ENCODE results near the gene SLC25A25.

SLC25A25 gene

GRCh38 chr9:128047231-128047630, 20.8 kb upstream of the SLC25A25 start:
- H3K4me3 ChIP-seq (ENCODE audit: low read length, poor library complexity, severe bottlenecking): no peak overlapping the region
- H3K79me2 ChIP-seq (ENCODE audit: insufficient read depth, low read length): no peaks in the 10 kb centered on the region
- H3K9ac ChIP-seq (ENCODE audit: low read depth, low read length, poor library complexity, severe bottlenecking): no peak overlapping the region
- no peaks in the 10 kb centered on the region for H3K9me2 ChIP-seq (replicated peaks; ENCODE audit: low read depth, low read length)
- no peak overlapping the region for H3K4me2 ChIP-seq (ENCODE audit: low read depth, low read length, poor library complexity, severe bottlenecking)
- no peaks in the 10 kb centered on the region for H4K20me1 ChIP-seq (ENCODE audit: insufficient read depth, low read length, poor library complexity, severe bottlenecking)
- H3F3A ChIP-seq (ENCODE audit: low read depth): no peaks in the 10 kb centered on the region
- no peaks in the 10 kb centered on the region for H3K9me3 ChIP-seq (ENCODE audit: insufficient read depth, low read depth, low read length)
- TF ChIP-seq, protein P1, sequence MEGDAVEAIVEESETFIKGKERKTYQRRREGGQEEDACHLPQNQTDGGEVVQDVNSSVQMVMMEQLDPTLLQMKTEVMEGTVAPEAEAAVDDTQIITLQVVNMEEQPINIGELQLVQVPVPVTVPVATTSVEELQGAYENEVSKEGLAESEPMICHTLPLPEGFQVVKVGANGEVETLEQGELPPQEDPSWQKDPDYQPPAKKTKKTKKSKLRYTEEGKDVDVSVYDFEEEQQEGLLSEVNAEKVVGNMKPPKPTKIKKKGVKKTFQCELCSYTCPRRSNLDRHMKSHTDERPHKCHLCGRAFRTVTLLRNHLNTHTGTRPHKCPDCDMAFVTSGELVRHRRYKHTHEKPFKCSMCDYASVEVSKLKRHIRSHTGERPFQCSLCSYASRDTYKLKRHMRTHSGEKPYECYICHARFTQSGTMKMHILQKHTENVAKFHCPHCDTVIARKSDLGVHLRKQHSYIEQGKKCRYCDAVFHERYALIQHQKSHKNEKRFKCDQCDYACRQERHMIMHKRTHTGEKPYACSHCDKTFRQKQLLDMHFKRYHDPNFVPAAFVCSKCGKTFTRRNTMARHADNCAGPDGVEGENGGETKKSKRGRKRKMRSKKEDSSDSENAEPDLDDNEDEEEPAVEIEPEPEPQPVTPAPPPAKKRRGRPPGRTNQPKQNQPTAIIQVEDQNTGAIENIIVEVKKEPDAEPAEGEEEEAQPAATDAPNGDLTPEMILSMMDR (conservative IDR thresholded peaks at IDR 0.05; ENCODE audit: low read length): no peak
- no peak for TF ChIP-seq EZH2phosphoT487 (IDR thresholded peaks at IDR 0.05; ENCODE audit: borderline replicate concordance)
- no peaks in the 10 kb centered on the region for H3K4me1 ChIP-seq (ENCODE audit: insufficient read depth, low read length, poor library complexity, severe bottlenecking)
- H2AFZ ChIP-seq (ENCODE audit: low read length): no peak overlapping the region
- H3K36me3 ChIP-seq (ENCODE audit: insufficient read depth, low read length): no peaks in the 10 kb centered on the region
- no peaks in the 10 kb centered on the region for H3K27me3 ChIP-seq (ENCODE audit: insufficient read depth, low read length, poor library complexity, severe bottlenecking)

DNA sequence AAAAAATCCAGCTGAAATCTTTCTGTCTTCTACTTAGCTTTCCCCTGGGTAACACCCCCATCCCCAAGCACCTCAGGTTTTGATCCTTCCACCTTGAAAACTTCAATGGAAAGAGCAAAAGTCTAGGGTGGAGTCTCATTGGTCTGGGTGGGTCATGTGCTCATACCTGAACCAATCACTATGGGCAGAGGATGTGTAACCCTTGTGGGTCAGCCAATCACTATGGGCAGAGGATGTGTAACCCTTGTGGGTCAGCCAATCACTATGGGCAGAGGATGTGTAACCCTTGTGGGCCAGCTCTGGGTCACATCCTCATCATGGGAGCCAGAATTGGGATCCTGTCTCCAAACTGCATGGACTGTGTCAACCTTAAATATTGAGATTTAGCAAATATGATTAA, 19.4 kb upstream of the SLC25A25 start:
- no peak for TF ChIP-seq EZH2phosphoT487 (IDR thresholded peaks at IDR 0.05; ENCODE audit: borderline replicate concordance)
- TF ChIP-seq, protein P1 (conservative IDR thresholded peaks at IDR 0.05; ENCODE audit: low read length): no peak
- no peaks in the 10 kb centered on the region for H3K9me2 ChIP-seq (replicated peaks; ENCODE audit: low read depth, low read length)
- H3K27me3 ChIP-seq (ENCODE audit: insufficient read depth, low read length, poor library complexity, severe bottlenecking): no peaks in the 10 kb centered on the region
- H3K79me2 ChIP-seq (ENCODE audit: insufficient read depth, low read length): no peaks in the 10 kb centered on the region
- no peak overlapping the region for H3K4me2 ChIP-seq (ENCODE audit: low read depth, low read length, poor library complexity, severe bottlenecking)
- H3K4me1 ChIP-seq (ENCODE audit: insufficient read depth, low read length, poor library complexity, severe bottlenecking): no peaks in the 10 kb centered on the region
- H2AFZ ChIP-seq (ENCODE audit: low read length): 0 out of 2 replicates have a peak overlapping the region, but pooled peaks have one; percentile 57
- H3K9ac ChIP-seq (ENCODE audit: low read depth, low read length, poor library complexity, severe bottlenecking): no peak overlapping the region
- no peaks in the 10 kb centered on the region for H3K9me3 ChIP-seq (ENCODE audit: insufficient read depth, low read depth, low read length)
- no peaks in the 10 kb centered on the region for H3F3A ChIP-seq (ENCODE audit: low read depth)
- no peak overlapping the region for H3K4me3 ChIP-seq (ENCODE audit: low read length, poor library complexity, severe bottlenecking)
- no peaks in the 10 kb centered on the region for H3K36me3 ChIP-seq (ENCODE audit: insufficient read depth, low read length)
- no peaks in the 10 kb centered on the region for H4K20me1 ChIP-seq (ENCODE audit: insufficient read depth, low read length, poor library complexity, severe bottlenecking)

DNA sequence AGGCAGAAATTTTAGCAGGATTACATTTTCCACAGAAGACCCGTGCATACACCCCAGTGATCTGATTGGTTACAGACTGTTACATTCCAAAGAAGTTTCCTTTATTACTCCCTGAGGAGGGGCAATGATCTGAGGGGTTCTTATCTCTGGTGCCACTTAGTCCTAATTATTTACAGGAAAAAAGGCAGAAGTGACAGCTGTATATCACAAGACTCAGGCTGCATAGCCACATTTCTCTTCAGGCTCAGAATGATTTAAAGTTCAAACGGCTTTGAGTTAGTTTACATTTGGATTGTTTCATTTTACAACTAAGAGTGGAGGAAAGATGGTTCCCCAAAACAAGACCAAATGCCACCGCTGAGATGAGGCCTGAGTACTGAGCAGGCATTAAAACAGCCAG, 18.2 kb upstream of the SLC25A25 start:
- no peaks in the 10 kb centered on the region for H3F3A ChIP-seq (ENCODE audit: low read depth)
- TF ChIP-seq EZH2phosphoT487 (IDR thresholded peaks at IDR 0.05; ENCODE audit: borderline replicate concordance): no peak
- TF ChIP-seq, protein P1 (conservative IDR thresholded peaks at IDR 0.05; ENCODE audit: low read length): no peak
- no peak overlapping the region for H3K9ac ChIP-seq (ENCODE audit: low read depth, low read length, poor library complexity, severe bottlenecking)
- H2AFZ ChIP-seq (ENCODE audit: low read length): no peak overlapping the region
- H3K27me3 ChIP-seq (ENCODE audit: insufficient read depth, low read length, poor library complexity, severe bottlenecking): no peaks in the 10 kb centered on the region
- no peaks in the 10 kb centered on the region for H4K20me1 ChIP-seq (ENCODE audit: insufficient read depth, low read length, poor library complexity, severe bottlenecking)
- no peak overlapping the region for H3K4me2 ChIP-seq (ENCODE audit: low read depth, low read length, poor library complexity, severe bottlenecking)
- H3K4me3 ChIP-seq (ENCODE audit: low read length, poor library complexity, severe bottlenecking): no peak overlapping the region
- no peaks in the 10 kb centered on the region for H3K9me3 ChIP-seq (ENCODE audit: insufficient read depth, low read depth, low read length)
- H3K4me1 ChIP-seq (ENCODE audit: insufficient read depth, low read length, poor library complexity, severe bottlenecking): no peaks in the 10 kb centered on the region
- H3K79me2 ChIP-seq (ENCODE audit: insufficient read depth, low read length): no peaks in the 10 kb centered on the region
- H3K9me2 ChIP-seq (replicated peaks; ENCODE audit: low read depth, low read length): no peaks in the 10 kb centered on the region
- no peaks in the 10 kb centered on the region for H3K36me3 ChIP-seq (ENCODE audit: insufficient read depth, low read length)

All from Loucy (cell line).